ENCODE results near the gene SLC1A1.
"Not testable (repeated sequence)": the region's sequence is repeated elsewhere in the genome, so short reads cannot be mapped to it uniquely, and the experiment has no call there.

- not testable (repeated sequence) for TF ChIP-seq CTCF, POLR2A (IDR thresholded peaks at IDR 0.05)
Observed at GRCh38 chr9:4533881-4534280, 43.6 kb downstream of the SLC1A1 start.

Measured in esophagus squamous epithelium (tissue), 4 donors.